ENCODE data around the gene SCYL2.
"Not testable (repeated sequence)": the region's sequence is repeated elsewhere in the genome, so short reads cannot be mapped to it uniquely, and the experiment has no call there.

SCYL2 gene

DNA sequence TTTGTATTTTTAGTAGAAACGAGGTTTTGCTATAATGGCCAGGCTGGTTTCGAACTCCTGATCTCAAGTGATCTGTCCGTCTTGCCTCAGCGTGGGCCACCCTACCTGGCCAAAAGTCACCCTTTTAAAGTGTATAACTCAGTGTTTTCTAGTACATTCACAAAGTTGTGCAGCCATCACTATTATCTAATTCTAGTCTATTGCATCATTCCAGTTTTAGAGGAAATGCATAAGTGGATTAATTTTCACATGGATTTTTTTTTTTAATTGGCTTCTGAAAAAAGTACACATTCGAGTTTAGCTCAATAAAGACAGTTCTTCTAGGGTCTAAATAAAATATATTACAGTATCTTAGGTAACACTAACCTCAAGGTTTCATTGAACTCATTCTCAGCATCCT lies 3.8 kb upstream of the SCYL2 start:
- DNase-seq (ENCODE audit: low read depth): no peak
- TF ChIP-seq, protein P1, sequence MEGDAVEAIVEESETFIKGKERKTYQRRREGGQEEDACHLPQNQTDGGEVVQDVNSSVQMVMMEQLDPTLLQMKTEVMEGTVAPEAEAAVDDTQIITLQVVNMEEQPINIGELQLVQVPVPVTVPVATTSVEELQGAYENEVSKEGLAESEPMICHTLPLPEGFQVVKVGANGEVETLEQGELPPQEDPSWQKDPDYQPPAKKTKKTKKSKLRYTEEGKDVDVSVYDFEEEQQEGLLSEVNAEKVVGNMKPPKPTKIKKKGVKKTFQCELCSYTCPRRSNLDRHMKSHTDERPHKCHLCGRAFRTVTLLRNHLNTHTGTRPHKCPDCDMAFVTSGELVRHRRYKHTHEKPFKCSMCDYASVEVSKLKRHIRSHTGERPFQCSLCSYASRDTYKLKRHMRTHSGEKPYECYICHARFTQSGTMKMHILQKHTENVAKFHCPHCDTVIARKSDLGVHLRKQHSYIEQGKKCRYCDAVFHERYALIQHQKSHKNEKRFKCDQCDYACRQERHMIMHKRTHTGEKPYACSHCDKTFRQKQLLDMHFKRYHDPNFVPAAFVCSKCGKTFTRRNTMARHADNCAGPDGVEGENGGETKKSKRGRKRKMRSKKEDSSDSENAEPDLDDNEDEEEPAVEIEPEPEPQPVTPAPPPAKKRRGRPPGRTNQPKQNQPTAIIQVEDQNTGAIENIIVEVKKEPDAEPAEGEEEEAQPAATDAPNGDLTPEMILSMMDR (IDR thresholded peaks at IDR 0.05; ENCODE audit: control insufficient read depth, extremely low read depth, insufficient read depth): no peak
- H3K4me3 ChIP-seq (ENCODE audit: low read depth, low read length): no peak overlapping the region

DNA sequence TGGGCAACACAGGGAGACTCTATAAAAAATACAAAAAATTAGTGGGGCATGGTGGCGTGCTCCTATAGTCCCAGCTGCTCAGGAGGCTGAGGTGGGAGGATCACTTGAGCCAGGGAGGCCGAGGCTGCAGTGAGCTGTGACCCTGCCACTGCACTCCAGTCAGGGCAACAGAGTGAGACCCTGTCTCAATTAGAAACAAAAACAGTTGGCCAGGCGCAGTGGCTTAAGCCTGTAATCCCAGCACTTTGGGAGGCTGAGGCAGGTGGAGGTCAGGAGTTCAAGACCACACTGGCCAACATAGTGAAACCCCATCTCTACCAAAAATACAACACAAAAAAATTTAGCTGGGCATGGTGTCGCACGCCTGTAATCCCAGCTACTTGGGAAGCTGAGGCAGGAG lies 1.9 kb upstream of the SCYL2 start:
- H3K4me3 ChIP-seq (ENCODE audit: low read depth, low read length); DNase-seq (ENCODE audit: low read depth): not testable (repeated sequence)

DNA sequence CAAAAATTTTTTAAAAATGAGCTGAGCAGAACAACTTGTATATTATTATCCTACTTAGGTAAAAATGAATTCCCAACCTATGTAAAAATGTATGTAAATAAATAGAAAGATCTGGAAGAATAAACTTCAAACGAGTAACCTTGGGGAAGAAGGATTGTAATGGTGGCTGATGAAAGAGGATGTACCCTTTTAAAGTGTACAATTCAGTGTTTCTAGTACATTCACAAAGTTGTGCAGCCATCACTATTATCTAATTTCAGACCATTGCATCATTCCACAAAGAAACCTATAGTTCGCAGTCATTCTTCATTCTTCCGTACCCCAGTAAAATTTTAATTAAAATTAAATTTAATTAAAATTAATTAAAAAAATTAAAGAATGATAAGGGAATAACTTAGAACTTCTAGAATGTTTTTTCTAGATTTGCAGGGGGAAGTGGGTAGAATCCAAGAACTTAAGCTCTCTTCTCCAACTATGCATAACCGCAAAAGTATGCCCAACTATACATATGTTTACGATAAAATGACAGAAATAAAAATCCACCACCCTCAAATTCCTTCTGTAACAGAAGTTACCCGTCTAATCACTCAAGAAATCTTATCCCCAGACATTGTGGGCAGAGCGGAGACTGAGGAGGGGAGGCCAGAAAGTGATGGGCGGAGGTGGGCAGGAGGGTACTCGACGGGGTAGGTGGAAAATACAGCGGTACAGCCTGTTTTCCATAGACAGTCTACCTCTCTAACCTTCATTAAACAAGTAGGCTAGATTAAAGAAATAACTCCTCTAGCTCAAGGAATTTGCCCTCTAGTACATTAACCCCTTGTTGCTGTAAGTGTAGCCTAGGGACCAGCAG lies 1.0 kb upstream of the SCYL2 start:
- H3K4me3 ChIP-seq (ENCODE audit: low read depth, low read length): peak overlapping the region; percentile 83
- TF ChIP-seq, protein P1 (IDR thresholded peaks at IDR 0.05; ENCODE audit: control insufficient read depth, extremely low read depth, insufficient read depth): no peak
- no peak for DNase-seq (ENCODE audit: low read depth)

DNA sequence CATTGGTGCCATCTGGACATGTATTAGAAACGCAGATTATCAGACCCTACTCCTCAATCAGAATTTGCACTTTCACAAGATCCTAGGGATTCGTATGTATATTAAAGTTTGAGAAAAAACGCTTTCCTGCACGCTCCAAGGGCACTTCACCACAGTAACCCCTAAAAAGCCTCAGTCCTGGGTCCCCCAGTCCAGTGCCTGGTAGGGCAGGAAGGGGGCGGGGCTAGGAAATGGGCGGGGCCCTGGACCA lies 467 bp upstream of the SCYL2 start:
- peak overlapping the region; percentile 83 for H3K4me3 ChIP-seq (ENCODE audit: low read depth, low read length)
- TF ChIP-seq, protein P1 (IDR thresholded peaks at IDR 0.05; ENCODE audit: control insufficient read depth, extremely low read depth, insufficient read depth): no peak
- DNase-seq (ENCODE audit: low read depth): no peak

DNA sequence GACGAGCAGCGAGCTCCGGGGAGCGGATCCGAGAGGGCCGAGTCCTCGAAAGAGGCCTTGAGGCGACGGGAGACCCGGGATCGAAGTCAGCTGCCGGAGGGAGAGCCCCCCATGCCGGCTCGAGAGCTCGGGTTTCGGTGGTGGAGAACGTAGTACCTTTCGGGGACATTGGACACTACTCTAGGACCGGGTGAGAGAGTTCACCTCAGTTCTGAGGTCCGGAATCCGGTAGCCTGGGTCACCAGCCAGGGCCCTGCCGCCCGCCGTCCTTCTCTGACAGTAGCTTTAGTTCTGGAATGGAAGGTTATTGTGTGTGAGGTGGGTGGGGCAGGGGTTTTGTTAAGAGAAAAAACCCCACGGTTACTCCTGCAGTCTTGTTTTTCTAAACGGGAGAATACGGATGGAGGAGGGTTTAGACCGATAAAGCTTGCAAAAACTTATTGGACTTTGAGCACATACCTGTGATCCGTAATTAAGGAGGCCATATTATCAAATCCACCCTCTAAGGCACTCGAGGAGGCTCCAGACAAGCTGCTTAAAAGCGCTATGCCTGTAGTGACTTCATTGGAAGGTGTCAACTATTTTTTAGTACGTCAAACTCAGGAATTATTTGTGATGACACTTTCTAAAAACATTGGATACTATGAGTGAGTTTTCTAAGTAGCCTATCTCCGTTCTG lies 765 bp downstream of the SCYL2 start:
- TF ChIP-seq, protein P1 (IDR thresholded peaks at IDR 0.05; ENCODE audit: control insufficient read depth, extremely low read depth, insufficient read depth): no peak
- peak overlapping the region; percentile 83 for H3K4me3 ChIP-seq (ENCODE audit: low read depth, low read length)
- DNase-seq (ENCODE audit: low read depth): no peak

DNA sequence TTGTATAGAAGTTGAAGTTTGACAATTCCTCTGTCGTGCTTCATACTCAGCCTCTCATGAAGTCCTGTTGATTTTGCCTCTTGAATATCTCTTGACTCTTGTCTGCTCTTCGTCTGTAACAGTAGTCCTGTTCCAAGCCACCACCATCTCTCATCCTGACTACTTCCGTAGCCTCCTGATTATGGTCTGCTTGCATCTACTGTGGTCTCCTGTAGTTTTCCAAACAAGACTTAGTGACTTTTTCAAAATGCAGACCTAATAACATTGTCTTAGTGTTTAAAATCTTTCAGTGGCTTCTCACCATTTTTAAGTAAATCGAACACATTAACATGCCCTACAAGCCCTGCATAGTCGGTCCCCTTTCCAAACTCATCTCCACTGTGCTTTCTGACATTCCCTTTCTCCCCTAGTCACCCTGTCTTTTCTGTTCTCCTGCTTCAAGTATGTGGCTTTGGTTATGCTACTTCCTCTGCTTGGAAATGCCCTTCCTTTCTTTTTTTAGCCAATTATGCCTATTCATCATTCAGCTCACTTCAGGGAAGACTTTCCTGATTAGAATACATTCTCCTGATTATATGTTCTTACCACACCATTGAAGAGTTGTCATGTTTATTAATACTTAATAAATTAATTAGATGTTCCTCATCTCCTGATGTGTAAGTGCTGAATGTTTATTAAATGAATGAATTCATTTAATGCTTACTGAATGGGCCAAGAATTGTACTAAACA lies 2.0 kb downstream of the SCYL2 start:
- peak overlapping the region; percentile 83 for H3K4me3 ChIP-seq (ENCODE audit: low read depth, low read length)
- no peak for DNase-seq (ENCODE audit: low read depth)
- TF ChIP-seq, protein P1 (IDR thresholded peaks at IDR 0.05; ENCODE audit: control insufficient read depth, extremely low read depth, insufficient read depth): no peak

DNA sequence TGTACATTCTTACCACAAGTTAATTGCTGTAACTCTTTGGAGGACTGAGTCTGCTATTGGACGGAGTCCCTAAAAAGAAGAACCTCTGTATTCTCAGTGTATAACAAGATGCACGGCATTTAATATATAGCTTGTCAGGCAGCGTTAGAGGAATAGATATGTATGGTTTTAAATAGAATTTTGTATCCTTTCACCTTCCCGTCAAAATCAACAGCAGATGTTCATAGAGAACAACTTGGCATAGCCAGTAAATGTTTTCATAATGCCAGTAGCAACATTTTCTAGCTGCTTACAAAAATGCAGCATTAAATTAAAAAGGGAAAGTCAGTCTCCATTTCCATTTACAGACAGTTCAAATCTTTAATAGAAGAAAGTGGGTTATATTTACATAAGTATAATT lies 6.8 kb downstream of the SCYL2 start:
- no peak overlapping the region for H3K4me3 ChIP-seq (ENCODE audit: low read depth, low read length)
- no peak for DNase-seq (ENCODE audit: low read depth)
- TF ChIP-seq, protein P1 (IDR thresholded peaks at IDR 0.05; ENCODE audit: control insufficient read depth, extremely low read depth, insufficient read depth): no peak

Measured in LNCaP clone FGC (cell line).